GM19025 (cell line): ENCODE results near the gene GTPBP4.
"Not testable (repeated sequence)": the region's sequence is repeated elsewhere in the genome, so short reads cannot be mapped to it uniquely, and the experiment has no call there.

Source experiments
- ATAC-seq: cut with Tn5 transposase; IDR thresholded peaks from one replicate; pipeline ENCODE4 v1.9.1; 2021; ENCODE audit warnings: mild to moderate bottlenecking, low read depth, moderate library complexity; ENCODE audit not compliant: unreplicated experiment

GTPBP4 gene

DNA sequence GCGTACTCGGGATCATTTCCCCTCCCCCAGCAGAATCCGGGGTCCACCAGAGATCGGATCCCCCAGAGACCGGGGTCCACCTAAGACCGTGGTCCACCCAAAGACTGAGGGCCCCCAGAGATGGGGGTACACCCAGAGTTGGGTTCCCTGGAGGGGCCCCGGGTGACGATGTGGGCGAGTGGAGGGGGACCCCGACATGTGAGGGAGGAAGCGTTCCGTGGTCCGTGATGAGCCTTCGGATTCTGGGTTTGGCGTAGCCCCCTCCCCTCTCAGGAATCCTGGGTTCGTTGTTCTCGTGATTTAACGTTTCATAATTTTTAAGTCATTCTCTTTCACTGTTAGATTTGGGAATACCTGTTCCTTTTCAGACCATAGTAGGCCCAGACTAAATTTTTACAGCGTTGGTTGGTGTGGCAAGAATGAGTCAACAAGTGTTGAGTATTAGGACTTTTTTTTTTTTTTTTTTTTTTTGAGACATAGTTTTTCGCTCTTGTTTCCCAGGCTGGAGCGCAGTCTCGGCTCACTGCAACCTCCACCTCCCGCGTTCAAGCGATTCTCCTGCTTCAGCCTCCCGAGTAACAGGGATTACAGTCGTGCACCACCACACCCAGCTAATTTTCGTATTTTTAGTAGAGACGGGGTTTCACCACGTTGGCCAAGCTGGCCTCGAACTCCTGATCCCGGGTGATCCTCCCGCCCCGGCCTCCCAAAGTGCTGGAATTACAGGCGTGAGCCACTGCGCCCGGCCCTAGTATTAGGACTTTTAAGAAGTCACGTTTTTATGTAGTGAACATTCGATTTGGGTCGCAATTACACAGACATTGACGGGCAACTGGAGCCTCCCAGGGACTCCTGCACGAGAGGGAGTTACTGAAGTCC, 672 bp downstream of the GTPBP4 start:
- ATAC-seq, result no peak

DNA sequence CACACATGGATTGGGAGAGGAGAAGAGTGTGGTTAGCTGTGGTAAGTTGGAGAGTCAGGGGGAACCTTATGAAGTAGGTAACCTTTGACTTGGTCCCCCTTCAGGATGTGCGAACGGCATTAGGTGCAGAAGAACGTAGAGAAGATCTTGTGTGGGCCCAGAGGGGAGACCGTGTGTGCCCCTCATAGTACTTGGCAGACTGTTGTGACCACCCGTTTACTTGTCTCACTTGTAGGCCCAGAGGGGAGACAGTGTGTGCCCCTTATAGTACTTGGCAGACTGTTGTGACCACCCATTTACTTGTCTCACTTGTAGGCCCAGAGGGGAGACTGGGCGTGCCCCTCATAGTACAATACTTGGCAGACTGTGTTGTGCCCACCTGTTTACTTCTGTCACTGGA, 2.6 kb downstream of the GTPBP4 start:
- no peak for ATAC-seq

DNA sequence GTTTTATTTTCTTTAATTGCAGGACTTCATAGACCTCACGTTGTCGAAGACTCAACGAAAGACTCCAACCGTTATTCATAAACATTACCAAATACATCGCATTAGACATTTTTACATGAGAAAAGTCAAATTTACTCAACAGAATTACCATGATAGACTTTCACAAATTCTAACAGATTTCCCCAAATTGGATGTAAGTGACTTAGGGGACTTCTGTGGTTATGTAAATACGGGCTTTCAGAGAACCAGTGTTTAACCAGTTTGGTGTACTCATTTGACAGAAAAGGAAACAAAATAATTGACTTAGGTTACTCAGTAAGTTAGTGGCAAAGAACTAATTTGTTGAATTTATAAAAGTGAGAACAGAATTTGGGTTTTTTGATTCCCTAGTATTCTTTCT, 4.2 kb downstream of the GTPBP4 start:
- ATAC-seq, result no peak

DNA sequence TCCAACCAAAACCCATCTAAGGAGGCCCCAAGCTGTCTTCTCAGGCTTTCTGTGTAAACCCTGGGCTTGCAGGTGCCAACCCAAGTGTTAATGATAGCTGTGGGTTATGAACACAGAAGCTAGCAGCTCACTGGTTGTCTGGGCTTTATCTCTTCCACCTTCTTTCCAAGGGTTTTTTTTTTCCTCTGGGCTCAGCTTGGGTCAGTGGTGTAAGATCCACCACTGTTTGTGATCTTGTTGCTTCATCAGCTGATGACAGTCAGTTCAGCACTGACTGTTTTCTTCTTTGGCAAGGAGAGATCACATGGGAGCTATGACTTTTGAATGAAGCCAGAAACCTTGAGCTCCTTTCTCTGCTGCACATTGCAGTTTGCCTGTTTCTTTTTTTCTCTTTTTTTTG, 4.6 kb downstream of the GTPBP4 start:
- ATAC-seq, result no peak

DNA sequence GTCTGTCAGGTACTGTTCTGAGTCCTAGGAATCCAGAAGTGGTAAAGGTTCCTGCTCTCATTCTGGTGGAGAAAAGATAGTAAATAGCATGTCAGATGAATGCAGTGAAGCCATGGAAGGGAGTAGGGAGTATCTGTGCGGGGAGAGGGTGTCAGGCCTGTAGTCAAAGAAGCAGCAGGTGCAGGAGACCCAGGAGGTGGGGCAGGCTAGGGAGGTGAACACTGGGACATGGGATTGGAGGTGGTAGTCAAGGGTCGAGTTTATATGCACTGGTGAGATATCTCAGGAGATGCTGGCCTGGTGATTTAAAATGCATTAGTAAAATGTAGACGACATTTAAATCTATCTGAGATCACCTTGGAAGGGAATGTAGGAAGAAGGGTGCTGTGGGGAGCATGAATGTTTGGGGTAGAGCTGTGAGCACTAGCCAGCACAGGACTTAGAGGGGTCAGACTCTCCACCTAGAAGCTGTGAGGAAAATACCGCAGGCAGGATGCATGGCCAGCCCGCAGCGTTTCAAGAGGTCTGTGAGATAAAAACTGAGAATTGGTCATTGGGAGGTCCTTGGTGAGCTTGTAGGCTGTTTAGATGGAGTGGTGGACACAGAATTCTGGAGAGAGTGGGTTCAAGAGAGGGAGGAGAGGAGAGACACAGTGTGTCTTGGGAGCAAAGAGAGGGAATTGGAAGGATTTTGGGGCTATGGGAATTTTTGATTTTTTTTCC, 6.8 kb downstream of the GTPBP4 start:
- ATAC-seq, result no peak

DNA sequence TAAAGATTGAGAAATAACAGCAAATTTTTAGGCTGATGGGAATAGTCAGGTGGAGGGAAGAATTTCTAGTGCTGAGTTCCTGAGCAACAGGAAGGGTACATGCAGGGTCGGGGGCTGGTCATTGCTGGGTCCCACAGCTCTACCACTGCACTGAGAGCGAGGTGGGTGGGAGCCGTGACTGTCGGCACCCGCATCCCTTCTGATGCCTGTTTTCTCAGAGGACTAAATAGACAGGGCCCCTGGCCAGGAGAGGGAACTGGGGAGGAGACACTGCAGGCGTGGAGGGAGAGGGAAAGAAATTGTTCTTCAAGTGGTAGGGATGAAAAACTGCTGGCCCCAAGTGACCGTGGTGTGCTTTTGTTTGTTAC, 7.3 kb downstream of the GTPBP4 start:
- ATAC-seq, result no peak

DNA sequence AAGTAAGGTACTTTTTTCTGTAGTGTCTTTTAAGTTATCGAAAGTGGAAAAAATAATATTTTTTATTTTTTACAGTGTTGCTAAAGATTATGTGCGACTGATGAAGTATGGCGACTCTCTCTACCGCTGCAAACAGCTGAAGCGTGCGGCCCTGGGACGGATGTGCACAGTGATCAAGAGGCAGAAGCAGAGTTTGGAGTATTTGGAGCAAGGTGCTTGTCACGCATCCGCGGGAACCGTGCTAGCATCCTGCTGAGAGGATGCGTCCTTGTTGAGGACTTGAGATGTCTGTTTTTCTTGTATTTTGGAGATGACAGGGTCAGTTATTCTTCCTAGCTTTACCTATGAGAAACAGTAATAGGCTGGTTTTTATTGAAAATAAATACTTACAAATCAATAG, 7.8 kb downstream of the GTPBP4 start:
- no peak for ATAC-seq

DNA sequence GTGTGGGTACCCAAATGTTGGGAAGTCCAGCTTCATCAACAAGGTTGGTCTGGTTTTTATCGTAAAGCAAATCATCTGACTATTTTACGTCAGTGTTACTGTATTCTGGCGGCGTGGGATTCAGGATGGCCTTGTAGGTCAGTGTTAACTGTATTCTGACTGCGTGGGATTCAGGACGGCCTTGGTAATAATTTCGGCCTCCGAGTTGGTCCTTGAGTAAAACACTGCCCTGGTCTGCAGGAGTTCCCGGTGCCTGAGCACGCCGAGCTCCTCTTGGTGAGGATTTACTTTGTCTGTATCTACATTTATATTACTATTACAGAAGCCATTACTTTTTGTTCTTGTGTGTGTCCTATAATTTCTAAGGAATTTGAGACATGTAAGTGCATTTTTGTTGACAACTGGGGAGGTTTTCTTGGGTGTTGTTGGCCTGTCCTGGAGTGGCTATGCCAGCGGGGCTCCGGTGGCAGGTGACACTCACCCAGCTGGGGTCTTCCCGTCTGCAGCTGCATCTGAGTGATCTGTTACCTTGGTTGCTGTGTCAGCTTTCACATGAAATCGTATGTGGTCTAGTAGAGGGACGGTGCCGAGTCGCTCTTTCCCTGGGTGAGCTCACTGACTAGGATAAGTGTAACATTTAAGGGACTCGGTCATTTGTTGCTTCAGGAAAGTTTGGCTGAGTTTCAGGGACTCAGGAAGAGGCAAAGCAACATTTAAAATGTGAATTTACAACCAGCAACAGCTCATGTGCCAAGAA, 9.2 kb downstream of the GTPBP4 start:
- no peak for ATAC-seq

DNA sequence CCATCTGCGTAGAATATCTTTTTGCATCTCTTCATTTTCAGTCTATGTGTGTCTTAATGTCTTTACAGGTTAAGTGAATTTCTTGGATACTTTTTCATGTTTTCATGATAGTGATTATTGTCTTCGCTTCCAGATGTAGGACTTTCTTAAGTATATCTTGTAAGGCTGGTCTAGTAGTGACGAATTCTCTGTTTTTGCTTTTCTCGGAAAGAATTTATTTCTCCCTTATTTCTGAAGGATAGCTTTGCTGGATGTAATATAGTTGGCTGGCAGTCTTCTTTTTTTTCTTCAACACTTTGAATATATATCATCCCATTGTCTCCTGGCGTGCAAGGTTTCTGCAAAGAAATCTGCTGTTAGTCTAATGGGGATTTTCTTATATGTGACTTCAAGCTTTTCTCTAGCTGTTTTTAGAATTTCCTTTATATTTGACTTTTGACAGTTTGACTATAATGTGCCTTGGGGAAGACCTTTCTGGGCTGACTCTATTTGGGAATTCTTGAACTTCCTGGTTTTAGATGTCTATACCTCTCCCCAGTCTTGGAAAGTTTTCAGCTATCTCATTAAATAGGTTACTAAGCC, 14.3 kb downstream of the GTPBP4 start:
- ATAC-seq, result no peak

DNA sequence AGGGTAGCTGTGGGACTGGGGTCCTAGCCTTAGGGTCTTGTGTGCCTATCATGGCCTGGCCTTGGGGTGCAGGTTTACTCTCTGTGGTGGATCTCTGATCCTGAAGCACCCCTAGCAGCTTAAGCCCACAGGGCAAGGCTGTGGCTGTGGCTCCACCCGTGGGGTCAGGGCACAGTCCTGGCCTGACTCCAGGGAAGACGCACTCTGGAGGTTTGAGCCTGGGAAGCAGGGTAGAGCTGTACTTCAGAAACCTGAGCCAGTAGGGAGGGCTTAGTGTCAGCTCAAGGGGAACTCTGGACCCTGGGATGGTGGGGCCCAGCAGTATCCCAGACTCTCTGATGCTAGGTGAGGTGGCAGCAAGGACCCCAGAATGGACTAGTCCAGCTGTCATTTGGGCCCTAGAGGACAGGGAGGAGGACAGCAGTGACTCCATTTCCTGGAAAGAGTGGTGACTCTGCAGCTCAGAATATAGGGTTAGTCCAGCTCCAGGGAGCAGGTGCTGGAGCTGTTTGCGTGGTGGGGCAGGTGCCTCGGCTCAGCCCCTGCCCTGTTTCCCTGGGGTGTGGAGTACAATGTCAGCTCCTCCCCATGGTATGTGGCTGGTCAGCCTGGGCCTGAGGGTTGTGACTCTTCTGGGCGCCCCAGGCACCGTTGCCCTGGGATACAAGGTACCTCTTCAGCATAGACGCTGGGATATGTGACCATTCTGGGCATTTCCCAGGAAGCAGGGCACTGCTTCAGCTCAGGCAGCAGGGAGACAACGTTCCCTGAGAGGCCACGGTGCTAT, 15.8 kb downstream of the GTPBP4 start:
- no peak for ATAC-seq

DNA sequence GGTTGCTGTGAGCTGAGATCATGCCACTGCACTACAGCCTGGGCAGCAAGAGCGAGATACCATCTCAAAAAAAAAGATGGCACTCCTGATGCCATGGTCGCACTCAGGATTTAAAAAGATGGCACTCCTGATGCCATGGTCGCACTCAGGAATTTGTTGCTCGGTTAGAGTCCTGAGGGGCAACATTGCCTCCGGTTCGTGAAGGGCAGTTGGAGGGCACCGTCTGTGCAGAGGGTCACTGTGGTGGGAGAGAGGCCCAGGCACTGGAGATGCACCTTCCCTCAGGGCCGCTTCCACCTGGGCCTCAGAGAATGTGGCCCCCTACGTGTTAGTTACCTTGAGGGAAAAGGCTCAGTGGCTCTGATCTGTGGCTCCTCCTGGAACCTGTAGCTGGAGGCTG, 18.3 kb downstream of the GTPBP4 start:
- ATAC-seq, result no peak

DNA sequence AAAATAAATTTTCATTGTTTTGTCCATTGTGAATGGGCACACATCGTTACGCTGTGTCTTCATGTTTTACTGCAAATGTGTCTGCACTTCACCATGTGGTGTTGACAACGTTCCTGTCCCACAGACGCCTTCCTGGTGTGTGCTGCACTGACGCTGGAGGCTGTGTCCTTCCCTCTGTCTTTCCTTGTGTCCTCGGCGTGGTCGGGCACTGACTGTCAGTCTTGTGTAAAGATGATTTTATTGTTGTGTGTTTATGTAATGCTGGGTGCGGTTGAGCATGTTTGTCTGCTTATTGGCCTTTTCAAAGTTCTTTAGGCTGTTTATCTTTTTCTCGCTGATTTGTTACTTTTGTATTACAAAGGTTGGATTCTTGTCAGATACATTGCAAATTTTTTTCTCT, 19.3 kb downstream of the GTPBP4 start:
- ATAC-seq, result no peak

DNA sequence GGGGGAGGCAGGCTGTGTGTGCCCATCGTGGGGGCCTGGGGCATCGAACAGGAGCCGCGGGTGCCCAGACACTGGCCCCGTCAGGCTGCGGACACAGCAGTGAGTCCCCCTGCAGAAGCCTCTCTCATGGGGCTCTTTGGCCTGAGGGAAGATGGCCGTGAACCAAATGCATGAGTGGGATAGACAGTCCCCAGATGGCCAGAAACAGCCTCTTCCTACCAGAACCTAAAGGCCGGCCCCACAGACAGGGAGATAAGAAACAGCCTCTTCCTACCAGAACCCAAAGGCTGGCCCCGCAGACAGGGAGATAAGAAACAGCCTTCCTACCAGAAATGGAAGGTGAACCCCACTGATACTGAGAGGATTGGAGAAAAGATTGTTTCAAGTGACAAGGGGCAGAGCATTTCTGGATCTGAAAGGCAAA, 20.8 kb downstream of the GTPBP4 start:
- ATAC-seq, result no peak

DNA sequence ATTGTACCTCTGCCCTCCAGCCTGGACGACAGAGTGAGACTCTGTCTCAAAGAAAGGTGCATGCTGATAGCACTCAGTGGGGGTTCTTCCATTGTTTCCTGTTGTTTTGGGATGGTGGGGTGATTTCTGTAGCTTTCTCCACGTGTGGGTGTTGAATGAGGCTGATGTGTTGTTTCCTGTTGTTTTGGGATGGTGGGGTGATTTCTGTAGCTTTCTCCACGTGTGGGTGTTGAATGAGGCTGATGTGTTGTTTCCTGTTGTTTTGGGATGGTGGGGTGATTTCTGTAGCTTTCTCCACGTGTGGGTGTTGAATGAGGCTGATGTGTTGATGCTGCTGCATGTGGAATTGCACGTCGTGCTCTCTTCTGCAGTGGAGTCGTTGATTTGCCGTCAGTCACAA, 21.7 kb downstream of the GTPBP4 start:
- not testable (repeated sequence) for ATAC-seq

DNA sequence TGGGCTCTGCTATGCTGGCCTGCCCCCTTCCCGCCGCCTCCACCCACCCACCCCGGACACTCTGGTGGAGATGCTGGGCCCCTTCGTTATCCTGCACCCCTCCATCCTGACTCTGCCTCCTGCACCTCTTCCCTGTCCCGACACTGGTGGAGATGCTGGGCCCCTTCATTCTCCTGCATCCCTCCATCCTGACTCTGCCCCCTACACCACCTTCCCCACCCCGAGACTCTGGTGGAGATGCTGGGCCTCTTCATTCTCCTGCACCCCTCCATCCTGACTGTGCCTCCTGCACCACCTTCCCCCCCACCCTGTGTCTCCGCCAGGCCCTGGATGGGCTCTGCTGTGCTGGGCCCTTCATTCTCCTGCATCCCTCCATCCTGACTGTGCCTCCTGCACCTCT, 22.5 kb downstream of the GTPBP4 start:
- ATAC-seq, result no peak

DNA sequence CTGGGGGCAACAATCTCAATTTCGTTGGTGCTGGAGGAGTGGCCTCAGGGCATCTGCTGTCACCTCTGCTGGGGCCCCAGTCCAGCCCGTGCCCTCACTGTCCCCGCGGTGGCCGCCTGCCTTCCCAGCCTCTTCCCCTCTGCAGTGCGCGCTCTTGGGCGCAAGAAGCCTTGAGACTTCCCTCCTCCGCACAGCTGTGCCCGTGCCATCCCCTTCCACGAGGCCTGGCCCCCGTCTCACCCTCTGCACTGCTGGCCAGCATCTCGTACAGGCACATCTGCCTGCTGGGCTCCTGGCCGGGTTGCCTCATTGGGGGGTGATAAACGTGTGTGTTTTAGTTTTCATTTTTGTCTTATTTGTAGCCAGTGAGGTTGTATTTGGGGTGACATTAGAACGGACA, 23.5 kb downstream of the GTPBP4 start:
- ATAC-seq, result no peak

DNA sequence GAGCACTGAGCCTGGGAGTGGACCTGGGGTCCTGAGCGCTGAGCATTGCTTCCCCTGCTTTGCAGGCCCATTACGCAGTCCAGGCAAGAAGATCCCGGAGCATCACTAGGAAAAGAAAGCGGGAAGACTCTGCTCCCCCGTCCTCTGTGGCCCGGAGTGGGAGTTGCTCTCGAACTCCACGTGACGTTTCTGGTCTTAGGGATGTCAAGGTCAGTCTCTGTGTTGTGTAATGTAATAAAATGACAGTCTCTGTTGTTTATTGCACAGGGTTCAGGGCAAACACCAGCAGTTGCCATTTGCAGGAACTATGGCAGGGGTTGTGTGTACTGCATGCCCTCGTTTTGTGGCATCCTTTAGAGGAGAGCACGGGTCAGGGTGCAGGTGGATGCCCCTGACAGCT, 27.5 kb downstream of the GTPBP4 start:
- no peak for ATAC-seq

DNA sequence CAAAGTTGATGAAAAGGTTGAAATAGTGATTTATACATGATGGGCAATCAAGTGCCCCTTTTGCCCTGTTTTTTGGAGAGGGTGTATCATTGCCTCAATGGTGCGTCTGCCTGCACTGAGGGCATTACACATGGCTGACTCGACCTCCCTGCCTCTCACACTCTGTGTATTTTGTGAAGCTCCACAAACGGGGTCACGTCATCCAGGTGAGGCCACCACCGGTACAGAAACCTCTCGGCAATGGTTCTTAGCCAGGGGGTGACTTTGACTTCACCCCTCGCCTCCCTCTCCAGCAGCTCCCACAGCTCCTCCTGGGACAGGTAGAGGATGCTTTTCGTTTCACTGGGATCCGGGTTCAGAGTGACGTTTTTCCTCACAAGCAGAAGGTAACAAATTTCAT, 31.1 kb downstream of the GTPBP4 start:
- ATAC-seq, result no peak

DNA sequence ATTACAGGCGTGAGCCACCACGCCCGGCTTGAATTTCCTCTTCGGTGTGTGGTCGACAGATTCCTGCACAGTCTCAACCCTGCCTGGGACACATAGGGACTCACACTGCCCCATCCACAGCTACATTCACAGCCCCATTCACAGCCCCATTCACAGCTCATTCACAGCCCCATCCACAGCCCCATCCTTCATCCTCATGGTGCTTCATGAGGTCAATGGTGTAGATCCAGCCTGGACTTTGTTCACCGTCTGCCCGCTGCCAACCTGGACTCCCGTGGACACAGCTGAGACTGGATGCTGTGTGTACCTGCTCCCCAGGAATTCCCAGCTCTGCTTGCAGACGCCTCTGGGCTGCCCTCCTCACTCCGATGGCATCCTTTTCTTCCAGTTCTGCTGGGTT, 32.2 kb downstream of the GTPBP4 start:
- ATAC-seq, result no peak

DNA sequence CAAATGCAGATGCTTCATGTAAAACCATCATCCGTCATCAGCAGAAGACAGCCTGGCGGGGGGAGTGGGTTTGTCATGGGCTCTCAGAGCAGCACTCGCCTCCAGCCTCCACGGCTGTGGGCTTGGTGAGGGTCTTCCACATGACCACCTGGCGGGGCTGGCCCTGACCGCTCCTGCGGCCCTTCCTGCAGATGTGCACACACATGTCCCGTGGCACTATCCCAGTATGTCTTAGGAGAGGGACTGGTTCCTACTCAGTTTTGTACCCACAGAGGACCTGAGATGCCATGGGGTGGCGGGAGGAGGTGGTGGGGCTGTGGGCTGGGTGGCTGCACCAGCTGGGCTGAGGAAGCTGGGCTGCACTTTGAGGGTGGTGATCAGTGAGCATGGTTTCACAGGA, 32.7 kb downstream of the GTPBP4 start:
- ATAC-seq, result no peak
